GM23338 (cell line): ENCODE data around the gene MORC1.

Source experiments
- CREB1 ChIP-seq: fragments of 250-450 bp; sonication (Bioruptor Pico); IDR thresholded peaks from 2 replicates; pipeline ENCODE4 v1.5.0; 2020; ENCODE audit warnings: low read depth, mild to moderate bottlenecking, moderate library complexity
- ETS1 ChIP-seq: IDR thresholded peaks from 2 replicates; pipeline ENCODE4 v1.6.1; 2016; ENCODE audit warnings: antibody characterized with exemption
- EZH2 ChIP-seq: fragments of 200-600 bp; sonication (generic); IDR thresholded peaks from one replicate; pipeline ENCODE4 v1.8.0; 2017; ENCODE audit warnings: antibody characterized with exemption, mild to moderate bottlenecking, low read depth; ENCODE audit not compliant: unreplicated experiment
- EZH2phosphoT487 ChIP-seq: fragments of 200-600 bp; sonication (generic); IDR thresholded peaks from one replicate; pipeline ENCODE4 v1.8.1; 2018; ENCODE audit warnings: antibody characterized with exemption; ENCODE audit not compliant: unreplicated experiment
- POLR2AphosphoS5 ChIP-seq: IDR thresholded peaks from 2 replicates; pipeline ENCODE4 v1.6.1; 2016; ENCODE audit warnings: antibody characterized with exemption, low read depth
- REST ChIP-seq: IDR thresholded peaks from one replicate; pipeline ENCODE4 v1.6.1; 2018; ENCODE audit warnings: antibody characterized with exemption; ENCODE audit not compliant: unreplicated experiment
- TF ChIP-seq, protein P1 (sequence below), 2 experiments: fragments of 200-600 bp in 1 of 2; sonication (generic) in 1 of 2; conservative IDR thresholded peaks; 2 replicates each; pipeline versions ENCODE4 v1.5.1 to v1.6.1; 2016 to 2017; ENCODE audit warnings: antibody characterized with exemption in 2 of 2, low read depth in 2 of 2, mild to moderate bottlenecking in 2 of 2, moderate library complexity in 1 of 2

DNA sequence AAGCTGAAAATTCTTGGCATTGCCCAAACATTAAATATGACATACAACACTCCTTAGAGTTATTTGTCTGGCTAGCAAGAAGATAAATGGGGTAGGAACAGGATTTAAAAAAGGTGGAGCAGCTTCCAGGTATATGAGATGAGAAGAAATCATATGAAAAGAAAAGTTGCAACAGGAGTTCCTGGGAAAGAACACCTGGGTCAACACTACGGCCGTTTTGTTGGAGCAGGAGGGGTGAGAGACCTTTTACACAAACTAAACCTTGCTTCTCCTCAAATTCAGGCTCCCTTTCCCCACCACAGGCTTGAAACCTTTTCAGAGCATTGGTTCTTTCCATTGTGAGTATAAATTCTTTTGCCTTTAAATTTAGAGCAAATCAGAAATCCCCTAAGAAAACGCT, 145.5 kb downstream of the MORC1 start:
- TF ChIP-seq, protein P1, sequence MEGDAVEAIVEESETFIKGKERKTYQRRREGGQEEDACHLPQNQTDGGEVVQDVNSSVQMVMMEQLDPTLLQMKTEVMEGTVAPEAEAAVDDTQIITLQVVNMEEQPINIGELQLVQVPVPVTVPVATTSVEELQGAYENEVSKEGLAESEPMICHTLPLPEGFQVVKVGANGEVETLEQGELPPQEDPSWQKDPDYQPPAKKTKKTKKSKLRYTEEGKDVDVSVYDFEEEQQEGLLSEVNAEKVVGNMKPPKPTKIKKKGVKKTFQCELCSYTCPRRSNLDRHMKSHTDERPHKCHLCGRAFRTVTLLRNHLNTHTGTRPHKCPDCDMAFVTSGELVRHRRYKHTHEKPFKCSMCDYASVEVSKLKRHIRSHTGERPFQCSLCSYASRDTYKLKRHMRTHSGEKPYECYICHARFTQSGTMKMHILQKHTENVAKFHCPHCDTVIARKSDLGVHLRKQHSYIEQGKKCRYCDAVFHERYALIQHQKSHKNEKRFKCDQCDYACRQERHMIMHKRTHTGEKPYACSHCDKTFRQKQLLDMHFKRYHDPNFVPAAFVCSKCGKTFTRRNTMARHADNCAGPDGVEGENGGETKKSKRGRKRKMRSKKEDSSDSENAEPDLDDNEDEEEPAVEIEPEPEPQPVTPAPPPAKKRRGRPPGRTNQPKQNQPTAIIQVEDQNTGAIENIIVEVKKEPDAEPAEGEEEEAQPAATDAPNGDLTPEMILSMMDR (conservative IDR thresholded peaks at IDR 0.05; ENCODE audit: low read depth in 2 of 2) = no peak
- TF ChIP-seq EZH2 (no peak), POLR2AphosphoS5 (no peak), EZH2phosphoT487 (no peak), REST (no peak), CREB1 (CRISPR knock-in tag) (no peak), ETS1 (no peak)
